Neural cell (in vitro differentiated cells): Measurements from ENCODE around the gene KRT32. TPM values are rescaled to one million over a fixed set of nuclear protein-coding genes. Genes with fewer than 3 reads are reported as not detected.

Experiments used
- H2AFZ ChIP-seq: fragments of 200-600, 300-800 bp; sonication (generic), shearing (Covaris generic); 2 replicates; pipeline ENCODE4 v1.6.0; 2014; ENCODE audit warnings: low read depth, mild to moderate bottlenecking, antibody characterized with exemption, low read length, moderate library complexity
- H3F3A ChIP-seq: fragments of 200-600 bp; shearing (Covaris generic); 2 replicates; pipeline ENCODE4 v1.6.1; 2016; ENCODE audit warnings: mild to moderate bottlenecking, moderate library complexity, mixed read lengths, antibody characterized with exemption, low read length; ENCODE audit not compliant: insufficient read depth, poor library complexity, severe bottlenecking
- H3K27ac ChIP-seq: fragments of 200-600, 300-800 bp; sonication (generic), shearing (Covaris generic); 2 replicates; pipeline ENCODE4 v1.5.1; 2014; ENCODE audit warnings: mild to moderate bottlenecking, low read length, moderate library complexity
- H3K27me3 ChIP-seq: fragments of 300-800, 200-600 bp; sonication (generic), shearing (Covaris generic); 2 replicates; pipeline ENCODE4 v1.6.0; 2014; ENCODE audit warnings: mild to moderate bottlenecking, low read depth, low read length, moderate library complexity; ENCODE audit not compliant: insufficient read depth
- H3K36me3 ChIP-seq: fragments of 300-800, 200-600 bp; sonication (generic), shearing (Covaris generic); 2 replicates; pipeline ENCODE4 v1.5.1; 2014; ENCODE audit warnings: mild to moderate bottlenecking, antibody characterized with exemption, low read length, moderate library complexity; ENCODE audit not compliant: insufficient read depth
- H3K4me2 ChIP-seq: fragments of 300-800, 200-600 bp; sonication (generic), shearing (Covaris generic); 2 replicates; pipeline ENCODE4 v1.6.0; 2014; ENCODE audit warnings: mild to moderate bottlenecking, low read length
- H3K4me3 ChIP-seq: fragments of 300-800, 200-600 bp; sonication (generic), shearing (Covaris generic); 2 replicates; pipeline ENCODE4 v1.5.1; 2014; ENCODE audit warnings: mild to moderate bottlenecking, low read length, moderate library complexity
- H3K79me2 ChIP-seq: fragments of 200-600 bp; shearing (Covaris generic); replicated peaks from 2 replicates; pipeline ENCODE4 v1.6.0; 2014; ENCODE audit warnings: mild to moderate bottlenecking, low read length, moderate library complexity; ENCODE audit not compliant: insufficient read depth
- H3K9ac ChIP-seq: fragments of 300-800, 200-600 bp; sonication (generic), shearing (Covaris generic); 2 replicates; pipeline ENCODE4 v1.6.1; 2016; ENCODE audit warnings: mild to moderate bottlenecking, low read length, mixed read lengths
- H3K9me2 ChIP-seq: fragments of 200-600 bp; shearing (Covaris generic); 2 replicates; pipeline ENCODE4 v1.6.1; 2016; ENCODE audit warnings: mild to moderate bottlenecking, low read length, mixed read lengths; ENCODE audit not compliant: insufficient read depth
- H3K9me3 ChIP-seq: fragments of 200-600, 300-800 bp; sonication (generic), shearing (Covaris generic); 2 replicates; pipeline ENCODE4 v1.6.1; 2016; ENCODE audit warnings: mild to moderate bottlenecking, mixed run types, low read length, moderate library complexity, mixed read lengths
- H4K20me1 ChIP-seq: fragments of 200-600 bp; shearing (Covaris generic); 2 replicates; pipeline ENCODE4 v1.6.1; 2016; ENCODE audit warnings: mild to moderate bottlenecking, mixed run types; ENCODE audit not compliant: insufficient read depth
- CTCF ChIP-seq: fragments of 450-650 bp; IDR thresholded peaks from 2 replicates; pipeline ENCODE4 v1.5.1; 2014; ENCODE audit warnings: antibody characterized with exemption, mild to moderate bottlenecking, moderate library complexity; ENCODE audit not compliant: poor library complexity, severe bottlenecking
- EP300 ChIP-seq: fragments of 450-650 bp; conservative IDR thresholded peaks from 2 replicates; pipeline ENCODE4 v1.6.1; 2014; ENCODE audit warnings: antibody characterized with exemption, mild to moderate bottlenecking, moderate library complexity; ENCODE audit not compliant: poor library complexity, severe bottlenecking
- EZH2 ChIP-seq: fragments of 200-600, 300-800 bp; shearing (Covaris generic), sonication (generic); IDR thresholded peaks from 2 replicates; pipeline ENCODE4 v1.6.1; 2014; ENCODE audit warnings: antibody characterized with exemption, low read length, borderline replicate concordance, mild to moderate bottlenecking; ENCODE audit not compliant: insufficient read depth, poor library complexity, severe bottlenecking
- MXI1 ChIP-seq: fragments of 450-650 bp; conservative IDR thresholded peaks from 2 replicates; pipeline ENCODE4 v1.6.1; 2014; ENCODE audit warnings: antibody characterized with exemption, mild to moderate bottlenecking; ENCODE audit not compliant: poor library complexity, severe bottlenecking
- POLR2AphosphoS5 ChIP-seq: IDR thresholded peaks from 2 replicates; pipeline ENCODE4 v1.6.1; 2012
- RAD21 ChIP-seq: fragments of 450-650 bp; conservative IDR thresholded peaks from 2 replicates; pipeline ENCODE4 v1.6.1; 2014; ENCODE audit warnings: antibody characterized with exemption, mild to moderate bottlenecking, moderate library complexity
- SMC3 ChIP-seq: fragments of 450-650 bp; conservative IDR thresholded peaks from 2 replicates; pipeline ENCODE4 v1.6.1; 2014; ENCODE audit warnings: antibody characterized with exemption, mild to moderate bottlenecking, moderate library complexity; ENCODE audit not compliant: poor library complexity
- TAF1 ChIP-seq: IDR thresholded peaks from 2 replicates; pipeline ENCODE4 v1.6.1; 2012; ENCODE audit warnings: low read depth
- polyA plus RNA-seq: library from polyadenylated mRNA; depleted of rRNA; stranded (reverse); fragments of >200 nt; gene quantifications from 2 replicates; pipeline ENCODE4 v1.2.3, GENCODE V29; 2014
- TF ChIP-seq, protein P1 (sequence below): IDR thresholded peaks from 2 replicates; pipeline ENCODE4 v1.6.1; 2012; ENCODE audit warnings: borderline replicate concordance

Gene KRT32
- polyA plus RNA-seq, 1 donor from 2014 or later, result not detected

GRCh38 chr17:41416479-41416878 is 50.7 kb downstream of the KRT32 start:
- Histone ChIP-seq H3K27me3 (no peaks in the 10 kb centered on the region), H2AFZ (no peak overlapping the region), H4K20me1 (no peaks in the 10 kb centered on the region), H3F3A (no peaks in the 10 kb centered on the region), H3K9ac (no peak overlapping the region), H3K36me3 (no peaks in the 10 kb centered on the region), H3K4me3 (no peak overlapping the region), H3K9me3 (no peaks in the 10 kb centered on the region), H3K27ac (no peak overlapping the region), H3K79me2 (no peaks in the 10 kb centered on the region), H3K9me2 (no peaks in the 10 kb centered on the region), H3K4me2 (no peak overlapping the region)
- TF ChIP-seq POLR2AphosphoS5 (no peak), CTCF (no peak), EZH2 (no peak), TAF1 (no peak), SMC3 (no peak), EP300 (no peak), MXI1 (no peak), RAD21 (no peak)
- TF ChIP-seq, protein P1, sequence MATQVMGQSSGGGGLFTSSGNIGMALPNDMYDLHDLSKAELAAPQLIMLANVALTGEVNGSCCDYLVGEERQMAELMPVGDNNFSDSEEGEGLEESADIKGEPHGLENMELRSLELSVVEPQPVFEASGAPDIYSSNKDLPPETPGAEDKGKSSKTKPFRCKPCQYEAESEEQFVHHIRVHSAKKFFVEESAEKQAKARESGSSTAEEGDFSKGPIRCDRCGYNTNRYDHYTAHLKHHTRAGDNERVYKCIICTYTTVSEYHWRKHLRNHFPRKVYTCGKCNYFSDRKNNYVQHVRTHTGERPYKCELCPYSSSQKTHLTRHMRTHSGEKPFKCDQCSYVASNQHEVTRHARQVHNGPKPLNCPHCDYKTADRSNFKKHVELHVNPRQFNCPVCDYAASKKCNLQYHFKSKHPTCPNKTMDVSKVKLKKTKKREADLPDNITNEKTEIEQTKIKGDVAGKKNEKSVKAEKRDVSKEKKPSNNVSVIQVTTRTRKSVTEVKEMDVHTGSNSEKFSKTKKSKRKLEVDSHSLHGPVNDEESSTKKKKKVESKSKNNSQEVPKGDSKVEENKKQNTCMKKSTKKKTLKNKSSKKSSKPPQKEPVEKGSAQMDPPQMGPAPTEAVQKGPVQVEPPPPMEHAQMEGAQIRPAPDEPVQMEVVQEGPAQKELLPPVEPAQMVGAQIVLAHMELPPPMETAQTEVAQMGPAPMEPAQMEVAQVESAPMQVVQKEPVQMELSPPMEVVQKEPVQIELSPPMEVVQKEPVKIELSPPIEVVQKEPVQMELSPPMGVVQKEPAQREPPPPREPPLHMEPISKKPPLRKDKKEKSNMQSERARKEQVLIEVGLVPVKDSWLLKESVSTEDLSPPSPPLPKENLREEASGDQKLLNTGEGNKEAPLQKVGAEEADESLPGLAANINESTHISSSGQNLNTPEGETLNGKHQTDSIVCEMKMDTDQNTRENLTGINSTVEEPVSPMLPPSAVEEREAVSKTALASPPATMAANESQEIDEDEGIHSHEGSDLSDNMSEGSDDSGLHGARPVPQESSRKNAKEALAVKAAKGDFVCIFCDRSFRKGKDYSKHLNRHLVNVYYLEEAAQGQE, result no peak

DNA sequence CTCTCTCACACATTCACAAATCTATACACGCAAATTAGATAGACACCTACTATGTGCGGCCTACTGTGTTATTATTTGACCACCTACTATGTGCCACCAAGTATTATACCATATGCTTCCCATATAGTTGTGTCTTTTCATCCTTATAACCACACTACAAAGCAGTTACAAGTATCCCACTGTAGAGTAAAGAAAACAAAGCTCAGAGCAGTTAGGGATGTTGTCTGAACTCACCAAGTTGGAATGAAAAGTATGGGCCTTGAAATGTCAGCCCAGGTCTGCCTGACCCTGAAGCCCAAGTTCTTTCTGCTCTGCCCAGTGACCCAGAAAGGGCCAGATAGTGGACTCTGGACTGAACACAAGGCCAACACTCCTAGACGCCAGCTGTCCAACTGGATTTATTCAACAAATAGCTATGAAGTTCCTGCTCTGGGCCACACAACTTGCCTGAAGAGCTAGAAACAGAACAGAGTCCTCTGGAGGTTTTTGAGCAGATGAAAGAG is 51.3 kb downstream of the KRT32 start:
- Histone ChIP-seq H2AFZ (no peak overlapping the region), H3K27ac (no peak overlapping the region), H3K9me3 (no peaks in the 10 kb centered on the region), H3K4me3 (no peak overlapping the region), H4K20me1 (no peaks in the 10 kb centered on the region), H3K4me2 (no peak overlapping the region), H3K9me2 (no peaks in the 10 kb centered on the region), H3K27me3 (no peaks in the 10 kb centered on the region), H3K36me3 (no peaks in the 10 kb centered on the region), H3K9ac (no peak overlapping the region), H3F3A (no peaks in the 10 kb centered on the region), H3K79me2 (no peaks in the 10 kb centered on the region)
- no peak for TF ChIP-seq SMC3
- TF ChIP-seq EP300, result no peak
- TF ChIP-seq MXI1, result no peak
- TF ChIP-seq POLR2AphosphoS5, result no peak
- TF ChIP-seq TAF1, result no peak
- TF ChIP-seq EZH2, result no peak
- TF ChIP-seq CTCF, result no peak
- TF ChIP-seq, protein P1, result no peak
- no peak for TF ChIP-seq RAD21
